Gastroesophageal sphincter (tissue), 4 donors: ENCODE measurements around the gene HTRA3. TPM values are rescaled to one million over a fixed set of nuclear protein-coding genes. Genes with fewer than 3 reads are reported as not detected.

Experiments used
- ATAC-seq: fragments of 150-250 bp; one replicate; pipeline ENCODE4 v1.9.1; 2016; ENCODE audit warnings: mild to moderate bottlenecking, moderate library complexity
- H3K27ac ChIP-seq, 4 donors: fragments of 200-600 bp; sonication (generic) in 3 of 4; 1 replicate in 3 of 4; 2 replicates in 1 of 4; pipeline ENCODE4 v1.5.1; 2016 to 2019
- H3K27me3 ChIP-seq: fragments of 200-600 bp; sonication (generic); one replicate; pipeline ENCODE4 v1.5.1; 2019
- H3K36me3 ChIP-seq, 2 donors: fragments of 200-600 bp; sonication (generic); one replicate each; pipeline ENCODE4 v1.5.1; 2019; ENCODE audit warnings: control low read depth in 1 of 2
- H3K4me1 ChIP-seq, 3 donors: fragments of 200-600 bp; sonication (generic); 1 replicate in 2 of 3; 2 replicates in 1 of 3; pipeline ENCODE4 v1.5.1; 2016 to 2019; ENCODE audit warnings: control low read depth in 2 of 3
- H3K4me3 ChIP-seq, 2 donors: fragments of 200-600 bp; sonication (generic); one replicate each; pipeline ENCODE4 v1.5.1; 2019; ENCODE audit warnings: mild to moderate bottlenecking in 1 of 2, moderate library complexity in 1 of 2
- H3K9me3 ChIP-seq, 3 donors: fragments of 200-600 bp; sonication (generic); one replicate each; pipeline ENCODE4 v1.5.1; 2017 to 2019; ENCODE audit warnings: control low read depth in 2 of 3
- CTCF ChIP-seq, 4 experiments: fragments of 200-600 bp in 2 of 4; fragments of 450-650 bp in 2 of 4; sonication (generic) in 1 of 4; IDR thresholded peaks; one replicate each; pipeline ENCODE4 v1.5.1; 2017 to 2019; ENCODE audit warnings: antibody characterized with exemption in 4 of 4, mild to moderate bottlenecking in 2 of 4, moderate library complexity in 2 of 4
- EP300 ChIP-seq: sonication (generic); formaldehyde crosslinking; IDR thresholded peaks from one replicate; pipeline ENCODE4 v1.6.1; 2017; ENCODE audit warnings: antibody characterized with exemption, mild to moderate bottlenecking
- POLR2A ChIP-seq, 2 donors: fragments of 450-650 bp; IDR thresholded peaks; one replicate each; pipeline ENCODE4 v1.6.1; 2017; ENCODE audit warnings: antibody characterized with exemption in 2 of 2, mild to moderate bottlenecking in 2 of 2, moderate library complexity in 1 of 2
- POLR2AphosphoS5 ChIP-seq: sonication (generic); formaldehyde crosslinking; IDR thresholded peaks from one replicate; pipeline ENCODE4 v1.6.1; 2017; ENCODE audit warnings: antibody characterized with exemption
- WGBS, 2 donors: methylation state at CpG; one replicate each; pipeline ENCODE4 v1.1.5; 2018; ENCODE audit warnings: low coverage in 1 of 2; 5-methylcytosine and 5-hydroxymethylcytosine counted together
- total RNA-seq, 4 donors: library from RNA; depleted of rRNA; stranded (reverse); fragments of >200 nt; gene quantifications; one replicate each; pipeline ENCODE4 v1.1.0, GENCODE V29; 2016

HTRA3 gene
- total RNA-seq, 4 donors from 2014 or later: 30.2 to 80.5 (median 59.9) TPM

- Histone ChIP-seq H3K27ac (no peak overlapping the region), H3K4me1 (peaks cover 4 to 20% (median 6%) of the 10 kb centered on the region in 3 donors), H3K9me3 (peaks cover 0 to 3% (median 0%) of the 10 kb centered on the region in 3 donors), H3K36me3 (no peaks in the 10 kb centered on the region), H3K4me3 (no peak overlapping the region), H3K27me3 (no peaks in the 10 kb centered on the region)
- WGBS, 2 donors: 79% methylated on average over 6 of the region's 8 CpGs; no CpG with 5 or more reads in 1 of the 2 donors
- no peak for ATAC-seq
- no peak for TF ChIP-seq POLR2AphosphoS5
- TF ChIP-seq POLR2A (IDR thresholded peaks at IDR 0.05): no peak
- no peak for TF ChIP-seq EP300
- TF ChIP-seq CTCF (IDR thresholded peaks at IDR 0.05): no peak
These were observed 63.4 kb downstream of the HTRA3 start for GRCh38 chr4:8332891-8333331.

- H3K36me3 ChIP-seq: no peaks in the 10 kb centered on the region
These were observed 64.3 kb downstream of the HTRA3 start for GRCh38 chr4:8333726-8334460.

GRCh38 chr4:8334786-8335460, 65.4 kb downstream of the HTRA3 start:
- ATAC-seq: no peak
- Histone ChIP-seq H3K4me1 (peaks cover 4 to 23% (median 6%) of the 10 kb centered on the region in 3 donors), H3K27me3 (no peaks in the 10 kb centered on the region), H3K36me3 (no peaks in the 10 kb centered on the region), H3K27ac (no peak overlapping the region), H3K9me3 (peaks cover 0 to 3% (median 0%) of the 10 kb centered on the region in 3 donors), H3K4me3 (no peak overlapping the region)
- 100% methylated on average over 1 of the region's 13 CpGs; no CpG with 5 or more reads in 1 of the 2 donors for WGBS, 2 donors
- no peak for TF ChIP-seq CTCF (IDR thresholded peaks at IDR 0.05)
- TF ChIP-seq POLR2A (IDR thresholded peaks at IDR 0.05): no peak
- TF ChIP-seq EP300: no peak
- TF ChIP-seq POLR2AphosphoS5: no peak

More at GRCh38 chr4:8333726-8334460, 64.3 kb downstream of the HTRA3 start:
- Histone ChIP-seq H3K27me3 (no peaks in the 10 kb centered on the region), H3K4me3 (no peak overlapping the region), H3K9me3 (peaks cover 0 to 3% (median 0%) of the 10 kb centered on the region in 3 donors), H3K27ac (no peak overlapping the region), H3K4me1 (peaks cover 4 to 20% (median 6%) of the 10 kb centered on the region in 3 donors)
- no peak for ATAC-seq
- TF ChIP-seq POLR2AphosphoS5 (no peak), EP300 (no peak), POLR2A (IDR thresholded peaks at IDR 0.05) (no peak), CTCF (IDR thresholded peaks at IDR 0.05) (no peak)
- 93% methylated on average over 3 of the region's 14 CpGs; no CpG with 5 or more reads in 1 of the 2 donors for WGBS, 2 donors

GRCh38 chr4:8335848-8336247, 66.3 kb downstream of the HTRA3 start:
- H3K36me3 ChIP-seq: no peaks in the 10 kb centered on the region
- no peak for ATAC-seq
- TF ChIP-seq POLR2AphosphoS5: no peak
- no peak for TF ChIP-seq CTCF (IDR thresholded peaks at IDR 0.05)
- no peak for TF ChIP-seq POLR2A (IDR thresholded peaks at IDR 0.05)
- no peak for TF ChIP-seq EP300
- H3K4me1 ChIP-seq: peaks cover 4 to 23% (median 4%) of the 10 kb centered on the region in 3 donors
- no peak overlapping the region for H3K27ac ChIP-seq
- H3K4me3 ChIP-seq: no peak overlapping the region
- WGBS, 2 donors: 100% methylated on average over 2 of the region's 2 CpGs
- peaks cover 0 to 3% (median 0%) of the 10 kb centered on the region in 3 donors for H3K9me3 ChIP-seq
- H3K27me3 ChIP-seq: no peaks in the 10 kb centered on the region
